HepG2 (cell line): Measurements from ENCODE around the gene SMDT1. TPM values are rescaled to one million over a fixed set of nuclear protein-coding genes. Genes with fewer than 3 reads are reported as not detected.
A peak's percentile ranks its signal among the peaks of the same experiment; 100 is the strongest.

Experiments
- ARNTL ChIP-seq: sonication (generic); formaldehyde crosslinking; IDR thresholded peaks from 2 replicates; pipeline ENCODE4 v1.4.0; 2020; ENCODE audit warnings: mild to moderate bottlenecking, missing genetic modification reagents
- JUND ChIP-seq: sonication (generic); formaldehyde crosslinking; IDR thresholded peaks from 2 replicates; pipeline ENCODE4 v1.8.0; 2022; ENCODE audit warnings: mild to moderate bottlenecking, missing genetic modification reagents
- MAFK ChIP-seq, 2 experiments: IDR thresholded peaks in 1 of 2; conservative IDR thresholded peaks in 1 of 2; 2 replicates each; pipeline ENCODE4 v1.6.1; 2011; ENCODE audit warnings: improper control_type of control experiment in 2 of 2, low read length in 2 of 2
- PHF5A ChIP-seq: IDR thresholded peaks from one replicate; pipeline ENCODE4 v1.6.1; 2018; ENCODE audit warnings: low read depth, missing genetic modification reagents; ENCODE audit not compliant: unreplicated experiment
- PRDM4 ChIP-seq: sonication (generic); formaldehyde crosslinking; IDR thresholded peaks from 2 replicates; pipeline ENCODE4 v1.9.0; 2021; ENCODE audit warnings: missing genetic modification reagents, borderline replicate concordance
- RAD51 ChIP-seq: fragments of 450-650 bp; IDR thresholded peaks from 2 replicates; pipeline ENCODE4 v1.6.1; 2016; ENCODE audit warnings: borderline replicate concordance
- SSRP1 ChIP-seq: IDR thresholded peaks from 2 replicates; pipeline ENCODE4 v1.6.1; 2016; ENCODE audit warnings: control low read depth
- THAP7 ChIP-seq: sonication (generic); formaldehyde crosslinking; IDR thresholded peaks from 2 replicates; pipeline ENCODE4 v1.8.1; 2023; ENCODE audit warnings: mild to moderate bottlenecking, missing genetic modification reagents
- TSC22D2 ChIP-seq: sonication (generic); formaldehyde crosslinking; IDR thresholded peaks from 2 replicates; pipeline ENCODE4 v1.5.1; 2020; ENCODE audit warnings: missing genetic modification reagents, mild to moderate bottlenecking, borderline replicate concordance
- ZNF276 ChIP-seq: sonication (generic); formaldehyde crosslinking; IDR thresholded peaks from 2 replicates; pipeline ENCODE4 v1.4.0; 2020; ENCODE audit warnings: mild to moderate bottlenecking, low read depth, missing genetic modification reagents
- ZNF451 ChIP-seq: sonication (generic); formaldehyde crosslinking; IDR thresholded peaks from 2 replicates; pipeline ENCODE4 v1.5.0; 2020; ENCODE audit warnings: mild to moderate bottlenecking, missing genetic modification reagents
- ZNF687 ChIP-seq: sonication (generic); formaldehyde crosslinking; IDR thresholded peaks from 2 replicates; pipeline ENCODE4 v1.5.1; 2020; ENCODE audit warnings: mild to moderate bottlenecking, missing genetic modification reagents, moderate library complexity
- ZNF704 ChIP-seq: sonication (generic); formaldehyde crosslinking; IDR thresholded peaks from 2 replicates; pipeline ENCODE4 v1.8.1; 2023; ENCODE audit warnings: mild to moderate bottlenecking, inconsistent platforms, moderate library complexity, missing genetic modification reagents, borderline replicate concordance
- ZNF879 ChIP-seq: sonication (generic); formaldehyde crosslinking; IDR thresholded peaks from 2 replicates; pipeline ENCODE4 v1.8.1; 2023; ENCODE audit warnings: missing genetic modification reagents
- ZUFSP ChIP-seq: sonication (generic); formaldehyde crosslinking; IDR thresholded peaks from 2 replicates; pipeline ENCODE4 v1.9.0; 2021; ENCODE audit warnings: missing genetic modification reagents, mild to moderate bottlenecking, borderline replicate concordance
- polyA plus RNA-seq, 8 experiments: library from polyadenylated mRNA; depleted of rRNA in 3 of 8; stranded (reverse) in 7 of 8; unstranded in 1 of 8; fragments of >200 nt; fragmentation: Illumina TruSeq in 4 of 8; extraction: Trizol in 4 of 8; gene quantifications; 2 replicates each; pipeline versions ENCODE4 v1.2.1 to v1.2.3, GENCODE V29; 2011 to 2016; ENCODE audit warnings: low read depth in 4 of 8, missing spikeins in 1 of 8, mixed read lengths in 1 of 8; ENCODE audit not compliant: insufficient read depth in 1 of 8
- total RNA-seq, 5 experiments: library from RNA; depleted of rRNA; stranded (reverse); fragments of >200 nt; fragmentation: Illumina TruSeq; extraction: Trizol; gene quantifications; 2 replicates each; pipeline ENCODE4 v1.2.3, GENCODE V29; 2016; ENCODE audit warnings: low read depth in 1 of 5

The SMDT1 gene
- total and polyA plus RNA-seq, 2 of the 13 experiments (the other 11 are each of a cell fraction or from before 2014, with no cell fraction given) = 8.3 to 26.6 TPM

- TF ChIP-seq ZNF879 (peak; percentile 92; the same call in 1 of the 2 replicates), ZUFSP (CRISPR knock-in tag) (no peak), ZNF451 (CRISPR knock-in tag) (no peak), ZNF687 (peak; percentile 99), PHF5A (CRISPR knock-in tag) (no peak), PRDM4 (no peak), JUND (no peak), SSRP1 (CRISPR knock-in tag) (no peak), THAP7 (CRISPR knock-in tag) (peak; percentile 79; the same call in 1 of the 2 replicates), ZNF276 (CRISPR knock-in tag) (no peak; the same call in none of the 2 replicates), ARNTL (peak; percentile 90), MAFK (conservative IDR thresholded peaks at IDR 0.05 in 1 of 2, IDR thresholded peaks at IDR 0.05 in 1 of 2; ENCODE audit: low read length in 2 of 2) (no peak), TSC22D2 (CRISPR knock-in tag) (0 out of 2 replicates have a peak, but pooled peaks have one; percentile 75), RAD51 (no peak), ZNF704 (CRISPR knock-in tag) (peak; percentile 40; the same call in 1 of the 2 replicates)
Observed at GRCh38 chr22:42070517-42071422, 8.7 kb upstream of the SMDT1 start, which contains the start of gene NAGA (continued).
